Panc1 (cell line): ENCODE data around the gene NFAM1. TPM values are rescaled to one million over a fixed set of nuclear protein-coding genes. Genes with fewer than 3 reads are reported as not detected.

Experiments
- ATAC-seq: fragments of 200-7000 bp; cut with Tn5 transposase; 2 replicates; pipeline ENCODE4 v1.9.1; 2020; ENCODE audit warnings: mild to moderate bottlenecking, moderate library complexity
- BruUV-seq: library from RNA; stranded (reverse); fragments of 400-500 nt; replicated peaks from 2 replicates; lab custom pipeline; 2021; lab: Mats Ljungman, UMichigan
- CTCF ChIA-PET: fragments of 300-600 bp; sonication (Branson Sonifier 250); formaldehyde crosslinking; loops from one replicate; lab custom pipeline; 2022; ENCODE audit warnings: antibody characterized with exemption; lab: Charles Lee
- POLR2A ChIA-PET: fragments of 300-600 bp; sonication (Branson Sonifier 250); formaldehyde crosslinking; loops from one replicate; lab custom pipeline; 2022; ENCODE audit warnings: antibody characterized with exemption; lab: Charles Lee
- DNase-seq: peaks from one replicate; pipeline ENCODE4 v3.0.0-alpha.2; 2010; ENCODE audit warnings: low read depth, low spot score
- H3K27ac ChIP-seq: 2 replicates; pipeline ENCODE4 v1.5.1; 2011; ENCODE audit warnings: mild to moderate bottlenecking, low read length, inconsistent platforms
- H3K27me3 ChIP-seq: fragments of 200-500 bp; sonication (Bioruptor generic); 2 replicates; pipeline ENCODE4 v1.6.0; 2014; ENCODE audit warnings: low read length, inconsistent platforms; ENCODE audit not compliant: control insufficient read depth, insufficient read depth
- H3K36me3 ChIP-seq: fragments of 200-500 bp; sonication (Bioruptor generic); 2 replicates; pipeline ENCODE4 v1.5.1; 2014; ENCODE audit warnings: inconsistent platforms, mild to moderate bottlenecking, low read length, moderate library complexity; ENCODE audit not compliant: control insufficient read depth, insufficient read depth
- H3K4me1 ChIP-seq: 2 replicates; pipeline ENCODE4 v1.5.1; 2011; ENCODE audit warnings: inconsistent platforms, mild to moderate bottlenecking, low read length, moderate library complexity; ENCODE audit not compliant: control insufficient read depth, insufficient read depth
- H3K4me3 ChIP-seq, 2 experiments: 2 replicates each; pipeline ENCODE4 v1.5.1; 2011 to 2012; ENCODE audit warnings: low read depth in 2 of 2, low read length in 2 of 2, mild to moderate bottlenecking in 2 of 2, inconsistent platforms in 1 of 2, moderate library complexity in 1 of 2
- H3K9me3 ChIP-seq: fragments of 200-500 bp; sonication (Bioruptor generic); 2 replicates; pipeline ENCODE4 v1.5.1; 2014; ENCODE audit warnings: low read depth, mild to moderate bottlenecking, inconsistent platforms, low read length, moderate library complexity; ENCODE audit not compliant: control insufficient read depth, insufficient read depth
- CTCF ChIP-seq: fragments of 450-650 bp; IDR thresholded peaks from 2 replicates; pipeline ENCODE4 v1.5.1; 2017; ENCODE audit warnings: mild to moderate bottlenecking
- POLR2AphosphoS5 ChIP-seq: IDR thresholded peaks from 2 replicates; pipeline ENCODE4 v1.6.1; 2012; ENCODE audit warnings: mild to moderate bottlenecking, low read depth, low read length, moderate library complexity
- REST ChIP-seq, 2 experiments: IDR thresholded peaks; 2 replicates each; pipeline ENCODE4 v1.6.1; 2011 to 2012; ENCODE audit warnings: low read depth in 2 of 2, control low read depth in 1 of 2, low read length in 1 of 2, mild to moderate bottlenecking in 1 of 2, moderate library complexity in 1 of 2; ENCODE audit not compliant: insufficient read depth in 1 of 2
- SIN3A ChIP-seq: IDR thresholded peaks from 2 replicates; pipeline ENCODE4 v1.6.1; 2012; ENCODE audit warnings: low read depth, mild to moderate bottlenecking, low read length, moderate library complexity, borderline replicate concordance; ENCODE audit not compliant: insufficient read depth
- TCF7L2 ChIP-seq: IDR thresholded peaks from 2 replicates; pipeline ENCODE4 v1.6.1; 2011; ENCODE audit warnings: mild to moderate bottlenecking, low read depth, low read length, inconsistent platforms
- in situ Hi-C: cut with HindIII; loops from 2 replicates; pipeline ENCODE4 v1.10.0; 2016; ENCODE audit warnings: low sequenced_read_pairs, low pct_unique_long_range_greater_than_20kb
- intact Hi-C: fragments of 100-400 bp; cut with micrococcal nuclease; formaldehyde crosslinking; loops from one replicate; pipeline ENCODE4 v1.10.0; 2022; ENCODE audit not compliant: unreplicated experiment
- total RNA-seq: library from RNA; stranded (reverse); gene quantifications from one replicate; pipeline ENCODE4 v1.2.1, GENCODE V29; 2021; ENCODE audit not compliant: unreplicated experiment

Gene NFAM1
- total RNA-seq, 1 experiment from 2014 or later: 0.41 TPM

GRCh38 chr22:42353883-42354727, 78.1 kb downstream of the NFAM1 start:
- no peaks in the 10 kb centered on the region for H3K36me3 ChIP-seq
- no peaks in the 10 kb centered on the region for H3K9me3 ChIP-seq
- in situ Hi-C loops: no loop called here
- H3K4me3 ChIP-seq: no peak overlapping the region
- no TSS peak for BruUV-seq
- TF ChIP-seq REST (IDR thresholded peaks at IDR 0.05; ENCODE audit: insufficient read depth in 1 of 2, low read depth in 2 of 2, low read length in 1 of 2): no peak
- TF ChIP-seq TCF7L2: no peak
- no peak for TF ChIP-seq CTCF
- TF ChIP-seq SIN3A: no peak
- no peak for TF ChIP-seq POLR2AphosphoS5
- ATAC-seq: no peak
- intact Hi-C loops: no loop called here
- no peak overlapping the region for H3K27ac ChIP-seq
- POLR2A ChIA-PET: no interaction called here
- CTCF ChIA-PET: no interaction called here
- peaks cover 13% of the 10 kb centered on the region for H3K4me1 ChIP-seq
- H3K27me3 ChIP-seq: no peaks in the 10 kb centered on the region
- DNase-seq: no peak

GRCh38 chr22:42350373-42350772, 81.8 kb downstream of the NFAM1 start:
- ChIA-PET POLR2A (no interaction called here), CTCF (no interaction called here)
- Histone ChIP-seq H3K4me1 (peaks cover under 1% of the 10 kb centered on the region), H3K4me3 (no peak overlapping the region), H3K27ac (no peak overlapping the region), H3K36me3 (no peaks in the 10 kb centered on the region), H3K27me3 (no peaks in the 10 kb centered on the region), H3K9me3 (no peaks in the 10 kb centered on the region)
- TF ChIP-seq TCF7L2: no peak
- no peak for TF ChIP-seq SIN3A
- no peak for TF ChIP-seq CTCF
- TF ChIP-seq POLR2AphosphoS5: no peak
- no peak for TF ChIP-seq REST (IDR thresholded peaks at IDR 0.05; ENCODE audit: insufficient read depth in 1 of 2, low read depth in 2 of 2, low read length in 1 of 2)
- intact Hi-C loops (no loop called here), in situ Hi-C loops (no loop called here)
- ATAC-seq (no peak), DNase-seq (no peak)
- BruUV-seq: no TSS peak
